Stimulated activated CD4-positive, alpha-beta T cell treated with anti-CD3 and anti-CD28 coated beads, Interleukin-1b, Interleukin-23, amount 100 ng/mL, for 48 hours (primary cell): Measurements from ENCODE around the gene MBD6.

ENCODE experiments used
- DNase-seq: peaks from one replicate; pipeline ENCODE4 v3.0.0-alpha.2; 2020

Gene MBD6

DNA sequence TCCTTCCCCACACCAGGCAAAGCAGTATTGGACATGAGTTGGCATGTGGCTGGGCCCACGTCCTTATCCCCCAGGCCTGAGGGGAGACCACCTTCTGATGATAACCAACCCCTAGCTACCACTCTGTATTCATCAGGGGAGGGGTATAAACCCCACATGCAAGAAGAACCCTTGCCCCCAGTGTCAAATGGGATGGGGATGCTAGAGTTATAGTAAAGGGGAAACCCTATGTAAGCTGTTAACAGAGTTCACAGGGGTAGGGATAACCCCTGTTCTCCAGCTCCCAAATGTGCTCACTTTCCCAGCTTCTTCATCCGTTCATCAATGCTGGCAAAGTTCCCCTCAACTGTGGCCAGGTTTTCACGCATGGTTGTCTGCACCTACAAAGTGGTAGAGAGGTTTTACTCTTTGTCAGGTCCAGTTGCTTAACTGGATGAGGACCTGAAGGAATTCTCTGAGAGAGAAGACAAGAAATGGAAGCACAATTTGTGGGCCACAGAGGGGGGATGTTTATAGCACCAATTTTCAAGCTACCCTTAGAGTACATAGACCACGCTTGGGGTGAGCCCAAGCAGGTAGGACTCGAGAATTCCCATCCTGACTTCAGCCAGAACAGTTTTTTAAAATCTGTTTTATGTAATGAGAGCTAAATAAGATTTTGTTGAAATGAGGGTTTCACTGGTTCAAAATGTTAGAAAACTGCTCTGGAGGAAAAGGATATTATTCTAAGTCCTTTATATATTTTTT lies 7.9 kb downstream of the MBD6 start:
- DNase-seq, result no peak

GRCh38 chr12:57531836-57532235 lies 9.2 kb downstream of the MBD6 start:
- no peak for DNase-seq

- DNase-seq, result no peak
Observed at GRCh38 chr12:57533108-57533507, 10.5 kb downstream of the MBD6 start.

- no peak for DNase-seq
Observed at GRCh38 chr12:57534250-57534649, 11.6 kb downstream of the MBD6 start.

DNA sequence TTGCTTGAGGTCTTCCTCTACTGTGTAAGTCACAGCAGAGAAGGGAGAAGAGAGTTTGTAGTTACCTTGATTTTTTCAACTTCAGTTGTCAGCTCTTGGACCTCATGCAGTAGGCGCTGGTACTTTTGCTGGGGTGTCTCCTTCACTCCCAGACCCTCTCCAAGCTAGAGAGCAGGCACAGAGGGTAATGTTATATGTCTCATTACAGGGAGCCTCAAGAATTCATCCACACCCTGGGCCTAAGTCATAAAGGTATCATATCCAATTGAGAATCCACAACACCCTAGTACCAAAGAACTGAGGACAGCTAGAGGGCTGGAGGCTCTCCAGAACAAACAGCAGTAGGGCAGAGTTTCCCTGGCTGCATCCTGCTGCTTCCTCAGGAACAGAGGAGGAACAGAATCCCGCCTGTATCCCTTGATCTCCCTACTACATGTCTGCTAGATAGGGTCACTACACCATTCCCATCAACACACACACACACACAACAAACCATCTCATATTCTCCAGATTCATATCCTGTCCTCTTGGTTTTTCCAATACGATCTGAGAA lies 12.4 kb downstream of the MBD6 start:
- DNase-seq, result no peak

GRCh38 chr12:57535764-57536596 lies 13.4 kb downstream of the MBD6 start:
- no peak for DNase-seq

- DNase-seq, result no peak
Observed at GRCh38 chr12:57536597-57536942, 13.9 kb downstream of the MBD6 start.

DNA sequence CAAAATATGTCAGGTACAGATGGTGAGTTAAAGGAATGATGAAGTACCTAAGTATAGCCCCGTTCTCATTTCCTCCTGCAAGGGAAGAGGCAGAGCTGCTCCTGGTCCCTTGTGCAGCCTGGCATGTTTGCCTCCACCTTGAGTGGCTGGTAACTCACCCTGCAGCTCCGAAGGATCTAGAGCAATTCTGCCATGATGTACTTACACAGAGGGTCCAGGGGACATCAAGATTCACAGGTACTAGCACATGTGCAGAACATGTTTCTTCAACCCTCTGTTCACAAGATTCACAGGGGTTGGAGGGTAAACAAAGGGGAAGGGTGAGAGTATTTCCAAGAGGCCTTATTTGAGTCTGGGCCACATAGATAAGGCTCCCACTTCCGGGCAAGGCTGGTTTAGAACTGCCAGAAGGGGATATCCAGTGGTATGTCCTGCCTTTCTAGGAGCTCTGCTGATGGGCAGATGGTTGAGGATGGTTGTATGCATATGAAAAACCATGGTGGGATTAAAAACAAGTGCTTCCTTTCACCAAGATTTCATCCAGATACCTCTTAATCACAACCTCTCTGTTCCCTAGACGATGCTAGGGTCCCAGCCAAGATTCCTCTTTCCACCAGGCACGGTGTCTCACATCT lies 16.6 kb downstream of the MBD6 start:
- no peak for DNase-seq

GRCh38 chr12:57541001-57541400 lies 18.4 kb downstream of the MBD6 start:
- no peak for DNase-seq

DNA sequence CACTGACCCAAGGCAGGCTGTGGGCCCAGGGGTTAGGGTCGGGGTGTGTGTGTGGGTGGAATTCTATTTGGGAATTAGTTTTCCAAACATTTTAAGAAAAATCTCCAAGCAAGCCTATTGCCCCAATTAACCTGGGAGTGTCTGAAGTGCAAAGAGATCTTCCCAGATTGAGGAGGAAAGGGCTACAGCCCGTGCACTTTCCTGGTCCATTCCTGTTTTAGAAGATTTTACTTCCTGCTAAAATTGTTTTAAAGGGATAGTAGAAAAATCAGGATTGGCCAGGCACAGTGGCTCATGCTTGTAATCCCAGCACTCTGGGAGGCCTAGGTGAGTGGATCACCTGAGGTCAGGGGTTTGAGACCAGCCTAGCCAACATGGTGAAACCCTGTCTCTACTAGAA lies 19.1 kb downstream of the MBD6 start:
- DNase-seq, result no peak

- DNase-seq, result no peak
Observed at GRCh38 chr12:57543581-57543980, 21.0 kb downstream of the MBD6 start.

DNA sequence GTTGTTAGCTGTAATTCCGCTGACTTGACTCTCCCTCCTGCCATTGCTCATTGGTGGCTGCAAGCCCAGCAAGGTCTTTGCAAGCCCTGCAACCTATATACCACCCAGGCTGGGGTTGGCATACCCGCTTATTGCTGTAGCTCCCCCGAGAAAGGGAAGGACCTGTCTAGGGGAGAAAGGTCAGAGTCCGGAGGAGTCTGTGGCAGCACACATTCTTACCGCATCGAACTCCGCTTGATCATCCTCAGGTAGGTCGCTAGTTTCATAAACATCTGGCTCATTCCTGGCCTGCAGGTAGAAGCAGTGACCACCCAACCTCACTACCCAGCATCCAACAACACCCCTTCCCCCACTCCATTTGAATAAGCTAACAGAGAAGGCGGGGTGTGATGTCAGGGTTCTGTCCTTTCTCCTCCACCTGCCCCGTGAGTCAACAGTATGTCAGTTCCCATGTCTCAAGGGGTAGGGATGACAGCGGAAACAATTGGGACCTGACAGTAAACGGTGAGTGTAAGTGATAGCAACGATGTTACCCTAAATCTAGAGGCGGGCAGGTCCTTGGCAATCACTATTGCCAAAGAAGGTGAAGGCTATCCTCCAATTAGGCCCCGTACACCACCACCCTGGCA lies 23.3 kb downstream of the MBD6 start:
- peak; percentile 41 for DNase-seq

- DNase-seq, result peak; percentile 97
Observed at GRCh38 chr12:57546438-57547287, 24.0 kb downstream of the MBD6 start, which contains the start of gene DCTN2. TSS of gene DCTN2 (minus strand) at chr12:57547192. CDS start at chr12:57547063, 129 bp downstream.

DNA sequence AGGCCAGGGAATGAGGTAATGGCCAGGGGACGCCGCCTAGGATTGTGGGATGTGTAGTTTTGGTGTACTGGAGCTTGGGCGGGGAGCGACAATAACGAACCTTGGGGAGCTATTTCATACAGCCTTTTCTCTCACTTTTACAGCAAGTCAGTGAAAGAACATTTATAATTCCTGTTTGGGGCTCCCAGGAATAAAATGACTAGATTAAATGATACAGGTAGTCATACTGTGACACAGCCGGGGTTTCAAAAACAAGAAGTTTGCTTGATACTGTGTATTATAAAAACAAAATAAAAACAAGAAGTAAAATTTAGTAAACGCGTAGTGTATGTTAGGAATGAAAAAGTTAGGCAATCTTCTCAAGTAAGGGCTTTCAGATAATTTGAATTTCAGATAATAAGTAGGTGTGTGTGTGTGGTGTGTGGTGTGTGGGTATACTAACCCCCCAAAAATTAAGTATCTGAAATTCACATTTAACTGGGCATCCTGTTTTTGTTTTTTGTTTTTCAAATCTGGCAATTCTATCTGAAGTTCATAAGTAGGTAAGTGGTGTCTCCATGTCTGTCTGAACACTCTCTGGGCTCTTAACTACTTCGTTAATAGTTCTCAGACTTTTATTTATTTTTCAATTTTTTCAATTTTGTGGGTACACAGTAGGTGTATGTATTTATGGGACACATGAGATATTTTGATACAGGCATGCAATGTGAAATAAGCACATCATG lies 24.8 kb downstream of the MBD6 start:
- DNase-seq, result no peak

- no peak for DNase-seq
Observed at GRCh38 chr12:57548013-57548315, 25.3 kb downstream of the MBD6 start.

- no peak for DNase-seq
Observed at GRCh38 chr12:57548488-57548887, 25.9 kb downstream of the MBD6 start.

DNA sequence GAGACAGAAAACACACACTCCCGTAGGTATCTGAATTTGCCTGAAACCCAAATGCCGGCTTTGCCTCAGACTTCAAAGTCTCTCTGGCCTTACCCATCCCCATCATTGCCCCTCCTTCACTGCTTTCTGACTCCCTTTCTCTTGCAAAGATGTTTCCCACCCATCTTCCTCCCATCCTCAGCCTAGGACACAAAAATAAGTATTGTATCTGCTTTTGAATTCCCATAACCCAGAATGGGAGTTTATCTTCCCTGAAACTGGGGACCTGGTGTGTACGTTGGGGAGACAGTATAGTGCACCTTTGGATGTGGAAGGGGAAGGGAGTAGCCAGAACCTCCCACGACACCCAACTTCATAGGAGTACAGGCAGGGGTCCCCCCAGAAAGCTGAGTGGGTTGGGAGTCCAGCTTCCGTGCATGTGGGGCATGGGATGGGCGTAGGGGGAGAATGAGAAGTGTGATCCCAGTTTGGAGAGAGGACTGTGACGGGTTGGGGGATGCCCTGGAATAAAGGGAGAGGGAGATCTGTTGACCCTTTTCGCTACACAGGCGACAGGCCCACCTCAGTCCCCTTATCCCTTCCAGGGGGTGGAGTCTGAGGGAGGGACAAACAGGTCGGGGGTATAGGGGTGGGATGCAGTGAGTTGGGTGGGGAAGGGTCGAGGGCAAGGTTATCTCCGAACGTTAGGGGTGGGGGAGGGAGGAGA lies 26.7 kb downstream of the MBD6 start:
- DNase-seq, result no peak

DNA sequence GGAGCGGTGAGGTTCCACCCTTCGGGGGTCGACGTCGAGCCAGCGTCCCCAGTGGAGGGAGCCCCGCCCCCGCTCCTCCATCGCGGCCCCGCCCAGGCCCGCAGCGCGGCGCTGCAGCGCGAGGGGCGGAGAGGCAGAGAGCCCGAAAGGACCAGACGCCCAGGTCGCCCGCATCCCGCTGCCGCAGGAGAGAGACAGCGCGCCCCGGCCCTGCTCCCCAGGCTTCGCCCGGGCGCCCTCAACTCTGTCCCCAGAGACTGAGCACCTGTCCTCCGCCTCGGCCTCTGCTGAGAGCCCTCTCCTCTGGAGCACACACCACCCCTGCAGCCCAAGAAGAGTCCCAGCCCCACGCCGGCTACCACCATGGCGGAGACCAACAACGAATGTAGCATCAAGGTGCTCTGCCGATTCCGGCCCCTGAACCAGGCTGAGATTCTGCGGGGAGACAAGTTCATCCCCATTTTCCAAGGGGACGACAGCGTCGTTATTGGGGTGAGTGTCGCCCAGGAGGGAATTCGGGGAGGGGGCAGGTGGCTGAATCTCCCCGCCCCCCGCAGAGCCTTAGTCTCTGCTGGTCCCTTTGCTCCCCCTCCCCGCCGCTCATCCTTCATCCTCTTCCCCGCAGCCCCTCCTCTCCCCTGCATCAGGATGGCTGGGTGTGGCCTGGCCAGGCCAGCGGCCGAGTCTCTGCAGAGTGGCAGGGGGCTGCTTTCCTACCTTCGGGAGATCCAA lies 27.5 kb downstream of the MBD6 start, which contains the start of gene KIF5A:
Gene KIF5A, plus strand, starts transcription at position 136 of the 732 bp plus-strand sequence. Its CDS starts 228 bp downstream, at position 364.
- DNase-seq, result peak; percentile 50

DNA sequence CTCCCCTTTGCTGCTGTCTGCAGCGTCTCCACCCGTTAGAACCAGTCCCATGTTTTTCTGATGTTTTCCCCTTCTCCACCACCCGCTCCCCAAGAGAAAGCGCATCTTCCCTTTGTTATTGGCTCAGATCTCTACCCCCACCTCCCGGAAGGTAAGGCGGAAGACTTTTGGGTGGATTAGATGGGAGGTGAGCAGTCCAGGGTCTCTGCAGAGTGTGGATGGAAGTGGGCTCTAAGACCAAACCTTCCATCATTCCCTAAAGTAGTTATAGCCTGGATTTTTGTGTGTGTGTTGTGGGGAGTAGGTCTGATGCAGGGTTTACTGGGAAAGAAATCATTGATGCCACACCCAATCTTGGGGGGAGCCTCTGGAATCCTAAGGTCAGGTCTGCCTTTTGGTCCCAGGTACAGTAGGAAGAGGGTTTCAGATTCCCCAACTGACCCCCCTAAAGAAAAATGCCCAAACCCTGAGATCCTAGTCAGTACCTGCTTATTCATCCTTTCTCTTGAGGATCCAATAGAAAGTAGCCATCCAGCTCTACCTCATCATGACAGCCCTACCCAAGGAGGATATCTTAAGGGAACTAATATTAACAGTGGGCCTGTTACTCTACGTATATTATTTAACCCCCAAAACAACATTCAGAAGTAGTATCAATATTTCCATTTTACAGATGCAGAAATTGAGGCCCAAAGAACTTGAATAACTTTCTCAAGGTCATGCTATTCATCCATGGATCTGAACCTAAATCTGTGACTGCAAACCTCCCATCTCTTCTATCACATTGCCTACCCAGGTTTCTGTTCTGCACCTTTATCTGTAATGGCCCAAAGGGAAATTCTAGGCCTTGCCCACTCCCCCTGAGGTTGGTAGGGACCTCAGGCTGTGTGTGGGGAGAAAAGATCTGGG lies 28.3 kb downstream of the MBD6 start:
- DNase-seq, result no peak
